Mucosa of descending colon (tissue), 3 donors: ENCODE data around the gene LSMEM2. TPM values are rescaled to one million over a fixed set of nuclear protein-coding genes. Genes with fewer than 3 reads are reported as not detected.

Source experiments
- ATAC-seq: fragments of 200-7000 bp; cut with Tn5 transposase; one replicate; pipeline ENCODE4 v1.9.1; 2020; ENCODE audit warnings: mild to moderate bottlenecking, moderate library complexity
- DNase-seq, 3 donors: peaks; one replicate each; pipeline ENCODE4 v3.0.0-alpha.2; 2020
- H3K36me3 ChIP-seq: fragments of 200-600 bp; one replicate; pipeline ENCODE4 v1.8.0; 2021; ENCODE audit warnings: low read depth, mild to moderate bottlenecking
- H3K4me1 ChIP-seq: fragments of 200-600 bp; one replicate; pipeline ENCODE4 v1.8.0; 2021; ENCODE audit warnings: low read depth, mild to moderate bottlenecking
- H3K4me3 ChIP-seq: fragments of 200-600 bp; one replicate; pipeline ENCODE4 v1.8.0; 2021; ENCODE audit warnings: mild to moderate bottlenecking
- H3K9me3 ChIP-seq: fragments of 200-600 bp; one replicate; pipeline ENCODE4 v1.8.0; 2021; ENCODE audit warnings: mild to moderate bottlenecking
- intact Hi-C, 2 donors: fragments of 100-400 bp; cut with DNase I in 1 of 2; cut with micrococcal nuclease in 1 of 2; formaldehyde crosslinking; loops; one replicate each; pipeline versions ENCODE4 v1.11.0 to v1.11.1; 2022; cut with DNase I, micrococcal nuclease
- total RNA-seq, 3 donors: library from RNA; stranded (reverse); fragmentation: NEBNext Ultra II Directional in 2 of 3; extraction: Animal tissue kit (Norgen Biotek cat#: 25700) in 2 of 3; gene quantifications; one replicate each; pipeline versions ENCODE4 v1.2.1 to v1.2.4, GENCODE V29; 2021 to 2023
- TF ChIP-seq, protein P1 (sequence below): fragments of 200-600 bp; IDR thresholded peaks from one replicate; pipeline ENCODE4 v1.8.0; 2022; ENCODE audit warnings: antibody characterized with exemption, mild to moderate bottlenecking
- donor health status: DM: no; HTN: no; CAD: no; lungs with moderate emphysema.
- donor health status: DM: no; HTN: no; CAD: no.
- donor health status: DM: no; HTN: yes; CAD: no.

Gene LSMEM2
- total RNA-seq, 3 donors from 2014 or later: 0.32 TPM; not detected in 2

DNA sequence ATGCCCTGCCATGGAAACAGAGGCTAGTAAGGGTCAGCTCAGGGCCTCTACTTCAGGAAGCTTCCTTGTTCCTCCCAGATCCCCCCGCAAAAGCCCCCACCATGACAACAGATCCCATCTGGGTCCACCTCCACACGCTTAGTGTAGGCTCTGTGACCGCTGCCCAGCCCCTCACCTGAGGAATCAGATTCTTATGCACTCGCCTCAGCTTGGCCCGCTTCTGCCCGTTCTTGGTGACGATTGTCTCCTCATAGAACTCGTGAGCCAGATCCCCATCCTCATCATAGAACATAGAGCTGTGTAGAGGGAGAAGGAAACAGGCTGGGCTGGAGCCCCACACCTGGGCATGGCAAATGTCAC is 47.3 kb downstream of the LSMEM2 start:
- no peak for ATAC-seq

DNA sequence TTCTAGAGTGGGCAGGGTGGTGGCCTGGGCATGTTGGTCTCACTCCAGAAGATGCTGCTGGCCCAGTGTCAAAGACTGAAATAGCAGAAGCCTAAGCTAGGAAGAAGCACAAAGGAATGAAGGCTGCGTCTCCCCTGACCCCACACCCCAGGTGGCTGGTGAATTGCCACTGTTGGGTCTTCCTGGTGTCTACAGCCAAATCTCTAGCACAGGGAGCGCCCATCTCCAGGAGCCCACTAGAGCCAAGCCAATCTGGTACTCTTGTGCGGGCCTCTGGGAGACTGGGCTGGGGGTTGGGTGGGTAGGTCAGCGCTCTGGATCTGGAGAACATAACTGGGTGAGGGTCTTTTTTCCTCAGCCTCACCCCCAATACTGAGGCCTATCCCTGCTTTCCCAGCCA is 48.2 kb downstream of the LSMEM2 start:
- peaks cover 18% of the 10 kb centered on the region for H3K4me1 ChIP-seq
- H3K4me3 ChIP-seq: no peak overlapping the region
- ATAC-seq (no peak), DNase-seq (no peak)
- H3K9me3 ChIP-seq: no peaks in the 10 kb centered on the region
- TF ChIP-seq, protein P1, sequence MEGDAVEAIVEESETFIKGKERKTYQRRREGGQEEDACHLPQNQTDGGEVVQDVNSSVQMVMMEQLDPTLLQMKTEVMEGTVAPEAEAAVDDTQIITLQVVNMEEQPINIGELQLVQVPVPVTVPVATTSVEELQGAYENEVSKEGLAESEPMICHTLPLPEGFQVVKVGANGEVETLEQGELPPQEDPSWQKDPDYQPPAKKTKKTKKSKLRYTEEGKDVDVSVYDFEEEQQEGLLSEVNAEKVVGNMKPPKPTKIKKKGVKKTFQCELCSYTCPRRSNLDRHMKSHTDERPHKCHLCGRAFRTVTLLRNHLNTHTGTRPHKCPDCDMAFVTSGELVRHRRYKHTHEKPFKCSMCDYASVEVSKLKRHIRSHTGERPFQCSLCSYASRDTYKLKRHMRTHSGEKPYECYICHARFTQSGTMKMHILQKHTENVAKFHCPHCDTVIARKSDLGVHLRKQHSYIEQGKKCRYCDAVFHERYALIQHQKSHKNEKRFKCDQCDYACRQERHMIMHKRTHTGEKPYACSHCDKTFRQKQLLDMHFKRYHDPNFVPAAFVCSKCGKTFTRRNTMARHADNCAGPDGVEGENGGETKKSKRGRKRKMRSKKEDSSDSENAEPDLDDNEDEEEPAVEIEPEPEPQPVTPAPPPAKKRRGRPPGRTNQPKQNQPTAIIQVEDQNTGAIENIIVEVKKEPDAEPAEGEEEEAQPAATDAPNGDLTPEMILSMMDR: no peak
- intact Hi-C loops: no loop called here
- peaks cover 8% of the 10 kb centered on the region for H3K36me3 ChIP-seq

More for the DNA sequence above, 47.3 kb downstream of the LSMEM2 start:
- Histone ChIP-seq H3K4me1 (peaks cover 23% of the 10 kb centered on the region), H3K9me3 (no peaks in the 10 kb centered on the region), H3K4me3 (no peak overlapping the region), H3K36me3 (peaks cover 8% of the 10 kb centered on the region)
- TF ChIP-seq, protein P1: no peak
- intact Hi-C loops: no loop called here
- no peak for DNase-seq

DNA sequence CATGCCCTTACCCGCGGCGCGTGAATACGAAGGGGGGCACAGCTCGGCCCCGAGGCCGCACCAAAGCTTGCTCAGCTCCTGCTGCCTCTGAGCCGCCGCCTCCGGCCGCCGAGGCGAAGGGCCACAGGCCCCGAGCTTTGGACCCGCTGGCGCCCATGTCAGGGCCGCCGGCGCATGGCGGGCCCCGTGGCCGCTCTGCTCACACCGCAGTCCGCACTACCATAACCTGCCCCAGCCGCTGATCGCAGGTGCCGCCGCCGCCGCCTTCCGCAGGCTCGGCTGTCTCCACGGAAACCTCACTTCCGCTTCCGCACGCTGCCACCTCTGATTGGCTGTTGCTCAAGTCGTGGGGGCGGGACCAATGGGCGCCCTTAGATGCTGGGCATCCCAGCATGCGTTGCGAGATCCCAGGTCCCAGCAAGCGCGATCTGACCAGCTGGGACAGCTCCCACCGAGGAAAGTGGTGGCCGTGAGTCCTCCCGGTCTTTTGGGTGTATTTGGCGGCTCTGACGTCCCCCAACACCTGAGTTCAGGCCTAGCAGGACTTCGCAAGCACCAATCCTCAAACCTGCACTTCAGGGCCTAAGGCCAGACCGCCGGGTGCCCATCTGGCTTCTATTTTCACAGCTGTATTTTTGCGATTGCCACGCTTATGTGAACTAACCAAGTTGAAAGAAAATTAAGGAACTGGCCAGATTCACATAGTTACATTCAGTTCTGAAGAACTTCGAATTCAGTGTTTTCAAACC is 49.2 kb downstream of the LSMEM2 start, which contains the start of gene TUSC2:
Gene TUSC2, minus strand, starts transcription at position 281 of the 749 bp plus-strand sequence. Its CDS starts 124 bp downstream, at position 157.
- ATAC-seq: peak; percentile 97
- intact Hi-C loops: no loop called here
- peaks cover 8% of the 10 kb centered on the region for H3K36me3 ChIP-seq
- H3K4me3 ChIP-seq: peak within 1 kb of the TSS; percentile 60
- peak; percentile 97 to 100 (median 98) for DNase-seq
- peaks cover 18% of the 10 kb centered on the region for H3K4me1 ChIP-seq
- H3K9me3 ChIP-seq: no peaks in the 10 kb centered on the region
- TF ChIP-seq, protein P1: no peak

DNA sequence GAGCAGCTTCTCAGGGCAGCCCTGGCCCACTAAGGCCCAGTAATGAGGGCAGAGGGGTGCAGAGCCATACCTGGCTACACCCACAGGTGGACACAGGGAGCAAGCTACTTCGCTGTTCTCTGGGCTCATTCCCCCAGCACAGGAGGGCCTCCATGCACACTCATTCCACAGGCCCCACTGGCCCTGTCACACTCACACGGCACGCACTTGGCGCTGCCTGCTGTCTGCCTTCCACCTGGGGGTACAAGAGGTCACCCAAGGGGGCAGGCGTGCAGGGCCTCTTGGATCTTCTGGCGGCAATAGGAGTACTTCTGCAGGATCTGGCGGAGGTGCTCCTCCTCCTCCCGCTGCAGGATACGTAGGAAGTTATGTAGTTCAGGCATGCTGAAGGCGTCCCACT is 51.4 kb downstream of the LSMEM2 start:
- peaks cover 32% of the 10 kb centered on the region for H3K4me1 ChIP-seq
- intact Hi-C loops: no loop called here
- no peaks in the 10 kb centered on the region for H3K9me3 ChIP-seq
- H3K36me3 ChIP-seq: peaks cover 8% of the 10 kb centered on the region
- DNase-seq (no peak), ATAC-seq (no peak)
- no peak overlapping the region for H3K4me3 ChIP-seq
- TF ChIP-seq, protein P1: no peak

DNA sequence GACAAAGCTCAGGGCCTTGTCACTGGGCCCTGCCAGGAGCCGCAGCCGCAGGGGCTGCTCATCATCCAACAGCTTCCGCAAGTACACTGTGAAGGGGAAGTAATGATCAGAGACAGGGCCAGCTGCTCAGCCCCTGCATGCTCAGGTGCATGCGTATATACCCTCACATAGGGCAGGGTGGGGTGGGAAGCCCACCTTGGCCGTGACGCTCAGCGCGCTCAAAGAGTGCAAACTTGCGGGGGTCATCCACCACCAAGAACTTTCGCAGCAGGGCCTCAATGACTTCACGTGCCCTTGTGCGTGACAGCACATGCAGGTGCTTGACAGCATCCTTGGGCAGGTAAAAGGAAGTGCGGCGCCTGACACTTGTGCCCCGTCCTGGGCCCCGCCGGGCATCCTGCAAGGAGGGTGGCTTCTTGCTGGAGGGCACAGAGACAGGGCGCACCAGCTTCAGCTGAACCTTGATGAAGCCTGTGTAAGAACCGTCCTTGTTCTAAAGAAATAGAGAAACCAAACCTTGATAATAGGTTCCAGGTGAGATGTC is 52.5 kb downstream of the LSMEM2 start:
- no peak overlapping the region for H3K4me3 ChIP-seq
- peaks cover 8% of the 10 kb centered on the region for H3K36me3 ChIP-seq
- DNase-seq: no peak
- intact Hi-C loops: no loop called here
- H3K4me1 ChIP-seq: peaks cover 42% of the 10 kb centered on the region
- H3K9me3 ChIP-seq: no peaks in the 10 kb centered on the region
- TF ChIP-seq, protein P1: no peak
- no peak for ATAC-seq
